GF-D8 (cell line): ENCODE measurements around the gene PEPD.

Experiments used
- DNase-seq: peaks from one replicate; lab custom pipeline; 2025; lab: John Stamatoyannopoulos, UW

The PEPD gene

GRCh38 chr19:33358408-33358807, 163.2 kb downstream of the PEPD start:
- DNase-seq: no peak

- no peak for DNase-seq
These were observed 164.0 kb downstream of the PEPD start for GRCh38 chr19:33357556-33357955.

- no peak for DNase-seq
These were observed 166.1 kb downstream of the PEPD start for GRCh38 chr19:33355535-33355934.

GRCh38 chr19:33350538-33351309, 170.9 kb downstream of the PEPD start:
- DNase-seq: no peak

GRCh38 chr19:33349319-33350289, 172.0 kb downstream of the PEPD start:
- no peak for DNase-seq

- no peak for DNase-seq
These were observed 173.1 kb downstream of the PEPD start for GRCh38 chr19:33348301-33349010.

DNA sequence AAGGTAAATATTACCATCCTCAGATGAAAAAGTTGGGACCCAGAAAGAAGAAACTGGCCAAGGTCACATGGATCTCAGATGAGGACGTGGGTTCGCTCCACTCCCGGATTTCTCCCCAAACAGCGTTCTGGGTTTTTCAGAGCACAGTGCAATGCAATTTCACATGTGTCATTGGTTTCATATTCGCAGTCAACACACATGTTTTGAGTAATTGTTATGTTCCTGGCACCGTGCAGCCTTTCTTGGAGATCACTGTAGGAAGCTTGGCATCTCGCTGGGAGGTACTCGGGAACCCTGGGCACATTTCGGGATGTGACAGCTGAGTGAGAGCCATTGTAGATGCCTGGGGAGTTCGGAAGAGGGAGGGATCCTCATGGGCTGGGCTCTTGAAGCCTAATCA, 174.3 kb downstream of the PEPD start:
- DNase-seq: no peak

- DNase-seq: no peak
These were observed 174.9 kb downstream of the PEPD start for GRCh38 chr19:33346665-33347064.

DNA sequence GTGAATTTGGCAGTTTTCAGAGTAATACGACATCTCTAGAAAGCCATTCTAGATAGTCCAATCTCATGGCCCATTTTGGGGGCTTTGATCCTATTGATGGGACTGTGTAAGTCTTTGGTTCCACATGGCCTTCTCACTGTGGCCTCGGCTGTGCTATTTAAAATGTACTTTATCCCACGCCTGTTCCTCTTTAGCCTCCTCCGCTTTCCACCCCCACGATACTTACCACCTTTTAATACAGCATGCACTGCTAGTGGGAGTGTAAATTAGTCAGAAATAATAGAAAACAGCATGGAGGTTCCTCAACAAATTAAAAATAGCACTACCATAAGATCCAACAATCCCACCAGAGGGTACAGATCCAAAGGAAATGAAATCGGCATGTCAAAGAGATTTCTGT, 176.4 kb downstream of the PEPD start:
- DNase-seq: no peak

DNA sequence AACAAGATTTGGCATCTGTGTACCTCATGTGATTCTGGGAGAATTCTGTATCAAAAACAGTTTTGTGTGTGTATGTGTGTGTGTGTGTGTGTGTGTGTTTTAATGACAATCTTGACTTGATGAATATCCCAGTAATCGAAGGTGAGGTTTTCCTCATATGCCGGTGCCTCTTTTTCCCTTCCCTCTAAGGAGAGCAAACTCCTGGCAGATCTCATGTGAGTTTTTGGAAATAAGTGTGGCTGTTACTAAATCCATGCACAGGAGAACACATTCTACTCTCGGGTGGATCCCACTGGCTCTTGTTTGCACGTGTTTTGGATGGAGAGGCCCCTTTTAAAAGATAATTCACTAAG, 177.0 kb downstream of the PEPD start:
- DNase-seq: no peak

- DNase-seq: no peak
These were observed 177.6 kb downstream of the PEPD start for GRCh38 chr19:33343859-33344572.

DNA sequence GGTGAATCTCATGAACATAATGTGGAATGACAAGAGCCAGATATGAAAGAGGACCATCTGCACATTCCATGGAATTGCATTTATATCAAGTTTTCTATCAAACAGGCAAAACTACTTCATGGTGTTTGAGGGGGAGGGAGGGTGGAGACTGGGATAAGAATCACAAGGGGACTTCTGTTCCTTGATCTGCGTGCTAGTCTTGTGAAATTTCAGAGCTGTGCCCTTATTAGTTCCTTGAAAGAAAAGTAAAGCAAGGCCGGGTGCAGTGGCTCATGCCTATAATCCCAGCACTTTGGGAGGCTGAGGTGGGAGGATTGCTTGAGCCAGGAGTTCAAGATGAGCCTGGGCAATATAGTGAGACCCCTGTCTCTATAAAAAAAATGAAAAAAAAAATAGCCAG, 178.3 kb downstream of the PEPD start:
- no peak for DNase-seq

- no peak for DNase-seq
These were observed 180.6 kb downstream of the PEPD start for GRCh38 chr19:33340991-33341390.

- DNase-seq: no peak
These were observed 182.3 kb downstream of the PEPD start for GRCh38 chr19:33339016-33339984.
